Islet precursor cell (in vitro differentiated cells): ENCODE data around the gene DPH7.
"Not testable (repeated sequence)": the region's sequence is repeated elsewhere in the genome, so short reads cannot be mapped to it uniquely, and the experiment has no call there.

Experiments
- DNase-seq: peaks from one replicate; pipeline ENCODE4 v3.0.0-alpha.2; 2018

DPH7 gene

DNA sequence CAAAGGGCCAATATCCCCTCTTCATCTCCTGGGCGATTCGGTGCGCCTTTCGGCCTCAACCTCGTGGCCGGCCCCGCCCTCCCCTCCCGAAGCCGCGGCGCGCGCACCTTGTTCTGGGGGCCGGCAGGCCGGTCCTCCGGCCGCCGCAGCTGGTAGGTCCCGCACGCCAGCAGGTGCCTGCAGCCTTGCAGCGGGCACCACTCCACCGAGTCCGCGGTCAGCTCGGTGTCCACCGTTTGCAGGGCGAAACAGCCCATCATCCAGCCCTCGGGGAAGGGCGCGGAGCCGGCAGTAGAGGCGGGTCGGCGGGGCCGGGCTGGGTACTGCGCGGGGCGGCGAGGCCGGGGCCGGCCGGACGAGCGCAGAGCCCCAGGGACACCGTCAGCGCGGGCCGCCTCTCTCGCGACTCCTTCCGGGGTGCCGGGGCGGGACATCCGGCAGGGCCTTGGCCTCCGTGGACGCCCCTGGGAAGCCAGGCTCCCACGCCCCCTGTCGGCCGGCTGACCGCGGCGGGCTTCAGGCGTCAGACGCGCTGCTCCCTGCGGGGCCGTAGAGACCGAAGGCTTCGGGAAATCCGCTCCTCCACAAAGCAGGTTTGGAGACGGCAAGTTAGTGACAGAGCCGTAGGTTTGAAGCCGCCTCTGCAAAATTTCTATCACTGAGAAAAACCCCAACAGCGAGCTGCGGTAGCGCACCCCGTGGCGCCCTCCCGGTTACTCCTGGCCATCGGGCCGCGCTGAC lies at the start of gene DPH7:
DPH7 (minus strand) TSS at position 408 of the 741 bp plus-strand sequence; CDS start at position 260, 148 bp downstream.
- DNase-seq, result peak; percentile 96

DNA sequence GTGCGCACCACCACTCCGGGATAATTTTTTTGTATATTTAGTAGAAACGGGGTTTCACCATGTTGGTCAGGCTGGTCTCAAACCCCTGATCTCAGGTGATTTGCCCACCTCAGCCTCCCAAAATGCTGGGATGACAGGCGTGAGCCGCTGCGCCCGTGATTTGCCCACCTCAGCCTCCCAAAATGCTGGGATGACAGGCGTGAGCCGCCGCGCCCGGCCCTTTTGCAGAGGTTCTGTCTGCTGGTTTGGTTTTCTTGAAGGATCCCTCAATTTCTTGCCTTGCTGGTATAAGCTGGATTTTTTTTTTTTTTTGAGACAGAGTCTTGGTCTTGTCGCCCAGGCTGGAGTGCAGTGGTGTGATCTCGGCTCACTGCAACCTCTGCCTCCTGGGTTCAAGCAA lies 48.7 kb upstream of the DPH7 start:
- DNase-seq, result not testable (repeated sequence)

DNA sequence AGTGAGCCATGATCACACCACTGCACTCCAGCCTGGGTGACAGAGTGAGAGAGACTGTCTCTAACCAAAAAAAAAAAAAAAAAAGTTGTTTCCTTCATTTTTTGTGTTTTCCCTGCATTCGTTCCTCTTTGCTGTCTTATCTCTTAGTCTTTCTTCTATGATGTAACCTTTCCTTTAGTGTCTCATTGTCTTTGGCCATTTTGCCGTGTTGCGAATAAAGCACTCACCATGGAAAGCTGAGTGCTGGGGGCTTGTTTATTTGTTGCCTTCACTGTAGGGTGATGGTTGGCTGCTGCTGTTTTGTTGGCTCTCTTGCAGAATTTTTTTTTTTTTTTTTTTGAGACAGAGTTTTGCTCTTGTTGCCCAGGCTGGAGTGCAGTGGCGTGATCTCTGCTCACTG lies 47.7 kb upstream of the DPH7 start:
- no peak for DNase-seq

DNA sequence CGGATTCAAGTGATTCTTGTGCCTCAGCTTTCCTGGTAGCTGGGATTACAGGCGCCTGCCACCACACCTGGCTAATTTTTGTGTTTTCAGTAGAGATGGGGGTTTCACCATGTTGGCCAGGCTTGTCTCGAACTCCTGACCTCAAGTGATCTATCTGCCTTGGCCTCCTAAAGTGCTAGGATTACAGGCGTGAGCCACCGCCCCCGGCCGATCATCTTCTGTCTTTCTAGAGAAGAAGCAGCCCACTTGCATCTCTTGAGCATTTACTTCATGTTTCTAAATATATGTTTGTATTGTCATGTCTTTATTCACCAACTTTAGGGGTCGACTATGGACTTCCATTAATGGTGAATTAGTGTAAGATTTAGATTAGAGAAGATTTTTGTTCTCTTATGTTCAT lies 43.5 kb upstream of the DPH7 start:
- not testable (repeated sequence) for DNase-seq

DNA sequence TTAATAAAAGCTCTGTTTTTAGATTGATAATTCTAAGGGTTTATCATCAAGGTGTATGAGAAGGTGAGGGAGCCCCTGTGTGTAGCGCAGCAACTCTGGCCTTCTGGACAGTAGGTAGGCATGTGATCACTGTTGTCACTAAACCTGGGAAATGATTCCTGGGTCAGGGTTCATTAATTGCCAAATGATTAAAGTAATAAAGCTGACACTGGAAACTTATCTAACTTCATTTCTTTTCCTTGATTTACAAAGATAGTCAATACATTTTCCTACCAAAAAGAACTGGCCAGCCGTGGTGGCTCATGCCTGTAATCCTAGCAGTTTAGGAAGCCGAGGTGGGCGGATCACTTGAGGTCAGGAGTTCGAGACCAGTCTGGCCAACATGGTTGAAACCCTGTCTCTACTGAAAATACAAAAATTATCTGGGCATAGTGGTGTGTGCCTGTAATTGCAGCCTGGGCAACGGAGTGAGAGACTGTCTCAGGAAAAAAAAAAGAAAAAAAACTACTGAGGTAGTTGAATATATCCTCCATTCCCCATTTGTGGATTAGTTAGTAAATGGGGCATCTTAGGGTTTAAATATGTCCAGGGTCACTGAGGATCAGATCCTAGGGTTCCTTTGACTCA lies 42.5 kb upstream of the DPH7 start:
- DNase-seq, result no peak

DNA sequence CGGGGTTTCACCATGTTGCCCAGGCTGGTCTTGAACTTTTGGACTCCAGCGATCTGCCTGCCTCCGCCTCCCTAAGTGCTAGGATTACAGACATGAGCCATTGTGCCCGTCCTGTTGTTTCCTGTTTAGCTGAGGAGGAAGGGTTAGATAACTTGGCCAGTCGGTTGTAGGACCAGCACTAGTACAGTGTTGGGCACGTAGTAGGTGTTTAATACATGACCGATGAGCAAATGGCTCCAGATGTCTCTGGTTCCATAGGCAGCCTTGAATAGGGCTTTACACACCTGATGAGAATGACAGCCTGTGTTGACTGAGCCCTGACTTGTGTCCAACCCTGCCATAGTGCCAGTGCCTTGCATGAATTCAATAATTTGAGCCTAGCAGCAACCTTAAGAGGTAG lies 41.9 kb upstream of the DPH7 start:
- no peak for DNase-seq

DNA sequence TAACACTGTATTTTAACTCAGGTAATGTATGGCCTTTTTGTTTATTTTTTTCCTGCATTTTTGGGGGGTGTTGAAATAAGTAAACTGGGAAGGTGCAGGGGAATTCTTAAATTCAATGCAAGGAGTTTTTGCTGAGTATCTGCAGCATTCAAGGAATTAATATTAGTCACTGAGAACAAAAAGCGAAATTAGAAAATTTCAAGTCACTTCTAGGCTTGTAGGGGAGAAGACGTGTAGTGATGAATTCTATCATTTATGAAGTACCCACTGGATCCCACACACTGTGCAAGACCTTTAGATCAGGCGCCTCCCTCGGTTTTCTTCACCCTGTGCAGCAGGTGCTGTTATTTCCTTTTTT lies 41.3 kb upstream of the DPH7 start:
- DNase-seq, result no peak

DNA sequence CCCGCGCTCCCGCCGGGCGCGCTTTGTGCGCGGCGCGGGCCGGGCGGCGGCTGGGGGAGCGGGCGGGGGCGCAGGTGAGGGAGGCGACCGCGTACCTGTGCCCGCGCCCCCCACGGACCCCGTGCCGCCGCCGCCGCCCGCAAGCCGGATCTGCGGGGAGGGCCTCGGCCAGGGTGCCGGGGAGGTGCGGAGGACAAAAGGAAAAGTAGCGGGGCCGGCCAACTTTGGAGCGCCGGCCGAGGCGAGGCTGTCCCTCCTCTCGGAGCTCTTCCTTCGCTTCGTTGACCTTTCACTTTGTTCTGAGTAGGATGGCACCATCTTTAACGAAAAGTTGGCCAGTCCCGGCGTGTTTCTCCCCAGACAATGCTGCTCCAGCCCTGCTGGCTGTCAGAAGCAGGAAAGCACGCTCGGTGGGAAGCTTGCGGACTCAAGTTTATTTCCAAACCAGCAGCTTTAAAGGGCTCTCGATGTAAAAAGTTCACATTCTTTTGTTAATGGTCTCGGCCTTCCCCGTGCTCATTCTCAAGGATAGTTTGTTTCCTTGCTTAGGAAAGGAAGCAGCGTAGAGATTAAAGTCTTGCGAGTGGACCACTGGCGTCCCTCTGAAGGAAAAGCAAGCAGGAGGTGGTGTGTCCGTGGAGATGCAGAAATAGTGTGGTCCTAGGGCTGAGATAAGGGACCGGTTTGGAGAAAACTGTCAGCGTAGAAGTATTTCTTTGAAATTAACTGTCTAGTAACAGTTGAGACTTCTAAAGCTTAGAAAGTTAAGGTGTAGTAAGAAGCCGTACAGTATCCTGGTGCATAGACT lies 40.7 kb upstream of the DPH7 start:
- DNase-seq, result no peak

DNA sequence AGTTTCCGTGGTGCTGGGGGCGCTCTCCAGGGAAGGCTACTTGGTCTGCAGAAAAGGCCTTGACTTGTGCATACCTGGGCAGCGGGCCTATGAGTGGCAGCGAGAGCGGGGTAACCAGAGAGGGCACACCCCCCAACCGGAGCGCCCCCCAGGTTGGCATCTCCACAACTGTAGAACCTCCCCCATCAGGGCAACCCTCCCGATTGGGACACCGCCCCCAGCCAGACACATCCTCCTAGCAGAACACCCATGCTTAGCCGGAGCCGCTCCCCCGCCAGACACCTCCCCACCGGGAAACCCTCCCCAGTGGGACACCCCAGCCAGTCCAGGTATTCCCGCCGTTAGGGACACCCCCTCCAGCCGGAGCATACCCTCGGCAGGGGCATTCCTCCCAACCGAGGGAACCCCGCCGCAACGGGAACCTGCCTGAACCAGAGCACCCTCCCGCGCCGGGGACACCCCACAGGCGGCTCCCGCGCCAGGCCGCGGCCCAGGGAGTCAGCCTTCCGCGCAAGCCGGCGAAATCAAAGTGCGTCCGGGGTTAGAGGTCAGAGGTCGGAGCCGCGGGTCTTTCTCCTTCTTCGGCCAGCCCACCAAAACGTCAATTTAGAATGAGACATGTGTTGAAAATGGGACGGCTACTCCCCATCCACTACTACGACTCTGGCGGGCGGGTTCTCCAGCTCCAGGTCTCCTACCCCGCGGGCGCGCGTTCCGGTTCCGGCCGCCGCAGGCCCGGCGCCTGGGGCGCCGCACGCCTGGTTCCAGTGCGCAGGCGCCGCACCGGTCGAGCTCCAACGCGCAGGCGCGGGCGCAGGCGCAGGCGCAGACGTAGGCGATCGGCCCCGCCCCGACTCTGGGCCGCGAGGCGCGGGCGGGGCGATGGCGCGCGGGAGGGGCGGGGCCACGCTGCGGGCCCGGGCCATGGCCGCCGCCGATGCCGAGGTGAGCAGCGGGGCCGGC lies 39.7 kb upstream of the DPH7 start, which contains the start of gene EHMT1:
EHMT1 (plus strand) TSS at position 901 of the 963 bp plus-strand sequence; CDS start at position 925, 24 bp downstream.
- DNase-seq, result peak; percentile 88

DNA sequence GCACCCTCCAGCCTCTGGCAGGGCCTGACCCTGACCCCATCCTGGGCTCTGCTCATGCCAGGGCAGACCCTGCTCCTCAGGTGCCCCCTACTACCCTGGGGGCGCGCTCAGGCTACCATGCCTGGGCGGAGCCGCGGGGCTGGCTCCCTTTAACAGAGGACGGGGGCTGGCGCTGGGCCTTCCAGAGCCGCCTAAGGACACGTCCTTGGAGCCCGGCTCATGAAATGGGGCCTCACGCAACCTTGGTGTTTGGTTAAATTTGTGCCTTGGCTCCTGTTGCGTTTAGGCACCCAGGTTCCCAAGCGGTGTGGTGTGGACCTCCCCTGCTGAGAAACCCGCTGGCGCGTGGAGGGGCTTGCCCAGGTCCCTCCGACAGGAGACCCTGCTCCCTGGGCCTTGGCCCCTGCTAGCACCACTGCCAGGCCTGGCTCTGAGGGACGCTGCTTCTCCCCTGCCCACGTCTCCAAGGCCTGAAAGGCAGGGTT lies 36.7 kb upstream of the DPH7 start:
- no peak for DNase-seq

DNA sequence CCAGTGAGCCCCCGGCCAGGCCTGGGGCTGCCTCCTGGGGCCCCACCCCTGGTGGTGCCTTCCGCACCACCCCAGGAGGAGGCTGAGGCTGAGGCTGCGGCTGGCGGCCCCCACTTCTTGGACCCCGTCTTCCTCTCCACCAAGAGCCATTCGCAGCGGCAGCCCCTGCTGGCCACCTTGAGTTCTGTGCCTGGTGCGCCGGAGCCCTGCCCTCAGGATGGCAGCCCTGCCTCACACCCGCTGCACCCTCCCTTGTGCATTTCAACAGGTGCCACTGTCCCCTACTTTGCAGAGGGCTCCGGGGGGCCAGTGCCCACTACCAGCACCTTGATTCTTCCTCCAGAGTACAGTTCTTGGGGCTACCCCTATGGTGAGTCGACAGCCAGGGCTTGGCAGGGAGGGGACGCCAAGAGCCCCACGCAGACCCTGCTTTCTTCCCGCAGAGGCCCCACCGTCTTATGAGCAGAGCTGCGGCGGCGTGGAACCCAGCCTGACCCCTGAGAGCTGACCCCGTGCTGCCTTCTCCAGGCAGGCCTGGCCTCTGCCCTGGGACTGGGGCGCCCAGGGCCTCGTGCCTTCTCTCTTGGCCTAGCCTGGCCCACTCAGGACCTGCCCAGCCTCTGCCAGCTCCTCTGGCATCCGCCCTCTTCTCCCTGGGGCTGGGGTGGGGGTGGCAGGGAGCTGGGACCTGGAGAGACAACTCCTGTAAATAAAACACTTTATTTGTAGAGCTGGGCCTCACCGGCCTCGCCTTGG lies 36.1 kb upstream of the DPH7 start:
- no peak for DNase-seq

DNA sequence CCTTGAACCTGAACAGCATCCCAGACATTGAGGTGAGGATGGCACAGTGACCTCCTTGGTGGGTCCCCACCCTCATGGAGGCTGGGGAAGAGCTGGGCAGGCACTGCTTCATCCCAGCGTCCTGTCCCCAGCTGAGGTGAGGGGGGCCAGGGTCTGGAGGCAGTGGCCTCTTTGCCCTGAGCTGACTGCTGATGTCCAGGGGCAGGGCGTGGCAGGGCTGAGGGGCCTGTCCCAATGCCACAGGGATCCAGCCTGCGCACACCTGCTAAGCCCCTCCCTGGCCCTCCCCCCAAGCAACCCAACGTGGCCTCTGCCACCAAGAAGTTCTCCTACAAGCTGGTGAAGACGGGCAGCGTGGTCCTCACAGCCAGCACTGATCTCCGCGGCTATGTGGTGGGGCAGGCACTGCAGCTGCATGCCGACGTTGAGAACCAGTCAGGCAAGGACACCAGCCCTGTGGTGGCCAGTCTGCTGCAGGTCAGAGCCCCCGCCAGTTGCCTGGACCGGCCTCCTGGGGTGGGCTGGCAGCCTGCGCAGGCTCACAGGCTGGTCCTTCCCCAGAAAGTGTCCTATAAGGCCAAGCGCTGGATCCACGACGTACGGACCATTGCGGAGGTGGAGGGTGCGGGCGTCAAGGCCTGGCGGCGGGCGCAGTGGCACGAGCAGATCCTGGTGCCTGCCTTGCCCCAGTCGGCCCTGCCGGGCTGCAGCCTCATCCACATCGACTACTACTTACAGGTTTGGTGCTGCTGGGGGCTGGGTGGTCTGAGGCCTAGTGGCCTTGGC lies 35.2 kb upstream of the DPH7 start:
- no peak for DNase-seq

DNA sequence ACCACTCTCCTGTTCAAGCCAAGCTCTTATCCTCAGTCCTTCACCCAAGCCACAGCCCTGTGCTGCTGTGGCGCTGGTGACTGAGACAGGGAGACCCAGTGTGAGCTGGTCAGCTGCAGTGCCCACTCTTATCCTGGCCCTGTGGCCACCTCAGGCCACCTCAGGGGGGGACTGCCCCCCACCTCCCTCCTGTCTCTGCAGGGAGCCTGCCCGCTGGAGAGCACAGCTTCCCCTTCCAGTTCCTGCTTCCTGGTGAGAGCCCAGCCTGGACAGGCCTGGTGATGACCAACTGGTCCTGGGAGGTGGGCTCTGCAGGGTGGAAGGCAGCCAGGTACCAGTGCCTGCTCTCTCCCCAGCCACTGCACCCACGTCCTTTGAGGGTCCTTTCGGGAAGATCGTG lies 34.5 kb upstream of the DPH7 start:
- DNase-seq, result no peak

DNA sequence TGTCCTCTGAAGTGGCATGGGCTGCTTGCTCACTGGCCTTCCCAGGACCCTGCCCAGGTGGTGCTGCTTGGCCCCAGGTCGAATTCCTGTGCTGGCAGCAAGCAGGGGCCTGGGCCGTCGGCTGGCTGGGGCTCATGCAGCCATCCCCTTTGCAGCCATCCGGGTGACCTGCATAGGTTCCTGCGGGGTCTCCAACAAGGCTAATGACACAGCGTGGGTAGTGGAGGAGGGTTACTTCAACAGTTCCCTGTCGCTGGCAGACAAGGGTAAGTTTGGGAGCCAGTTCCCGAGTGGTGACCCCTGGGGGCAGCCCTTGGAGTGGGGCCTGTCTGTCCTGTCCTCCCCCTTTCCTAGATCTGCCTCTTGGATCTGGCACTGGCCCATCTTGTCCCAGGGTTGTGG lies 34.0 kb upstream of the DPH7 start:
- DNase-seq, result no peak

DNA sequence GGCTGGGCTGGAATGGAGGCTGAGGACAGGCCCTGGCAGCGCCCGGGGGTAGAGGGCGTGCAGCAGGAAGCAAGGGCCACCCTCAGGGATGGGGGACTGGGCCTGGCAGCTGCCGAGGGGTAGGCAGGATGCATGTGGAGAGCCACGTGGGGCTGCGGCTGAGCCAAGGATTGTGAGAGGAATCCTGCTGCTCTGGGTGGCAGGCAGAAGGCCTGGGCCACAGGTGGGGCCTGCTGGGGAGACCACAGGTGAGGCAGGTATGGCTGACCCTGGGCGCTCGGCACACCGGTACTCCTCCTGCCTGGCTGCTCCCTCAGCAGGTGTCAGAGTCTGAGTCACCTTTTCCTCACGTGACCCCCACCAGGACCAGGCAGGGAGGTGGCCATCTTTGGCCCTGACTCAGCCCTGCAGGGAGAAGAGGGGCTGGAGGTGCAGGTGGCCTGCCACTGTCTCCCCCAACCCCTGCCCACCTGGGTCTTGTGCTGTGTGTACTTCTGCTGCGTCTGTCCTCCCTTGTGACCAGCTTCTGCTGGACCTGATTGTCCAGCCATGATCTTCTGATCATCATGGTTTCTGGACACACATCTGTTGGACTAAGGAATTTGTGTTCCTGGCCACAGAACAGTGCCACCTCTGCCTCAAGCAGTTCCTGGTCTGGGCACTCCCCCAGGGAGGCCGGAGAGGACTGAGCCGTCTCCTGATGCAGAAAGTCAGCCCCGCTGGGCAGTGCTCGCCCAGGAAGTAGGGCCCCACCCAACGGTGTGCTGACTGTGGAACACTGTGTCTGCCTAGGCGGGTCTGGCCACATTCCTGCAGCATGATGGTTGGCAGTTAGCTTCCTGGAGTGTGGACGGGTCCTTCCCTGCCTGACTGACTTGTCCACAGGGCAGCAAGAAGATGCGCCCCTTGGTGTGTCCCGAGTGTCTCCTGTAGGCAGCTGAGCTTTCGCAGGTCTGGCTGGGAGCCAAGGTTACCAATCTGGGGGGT lies 33.2 kb upstream of the DPH7 start:
- DNase-seq, result peak; percentile 98

DNA sequence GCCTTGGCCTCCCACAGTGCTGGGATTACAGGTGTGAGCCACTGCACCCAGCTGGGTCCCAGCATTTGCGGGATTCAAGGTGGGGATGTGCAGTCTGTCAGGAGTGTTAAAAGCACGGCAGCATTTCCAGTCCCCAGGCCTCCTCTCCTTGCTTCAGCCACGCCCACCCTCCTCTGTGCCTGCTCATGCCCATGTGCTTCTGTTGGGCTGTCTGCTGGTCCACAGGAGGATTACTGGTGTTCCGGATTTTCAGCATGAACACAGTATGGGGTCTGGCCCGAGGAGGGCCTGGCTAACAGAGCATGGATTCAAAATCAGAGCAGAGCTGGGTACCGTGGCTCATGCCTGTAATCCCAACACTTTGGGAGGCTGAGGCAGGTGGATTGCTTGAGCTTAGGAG lies 32.2 kb upstream of the DPH7 start:
- DNase-seq, result no peak

DNA sequence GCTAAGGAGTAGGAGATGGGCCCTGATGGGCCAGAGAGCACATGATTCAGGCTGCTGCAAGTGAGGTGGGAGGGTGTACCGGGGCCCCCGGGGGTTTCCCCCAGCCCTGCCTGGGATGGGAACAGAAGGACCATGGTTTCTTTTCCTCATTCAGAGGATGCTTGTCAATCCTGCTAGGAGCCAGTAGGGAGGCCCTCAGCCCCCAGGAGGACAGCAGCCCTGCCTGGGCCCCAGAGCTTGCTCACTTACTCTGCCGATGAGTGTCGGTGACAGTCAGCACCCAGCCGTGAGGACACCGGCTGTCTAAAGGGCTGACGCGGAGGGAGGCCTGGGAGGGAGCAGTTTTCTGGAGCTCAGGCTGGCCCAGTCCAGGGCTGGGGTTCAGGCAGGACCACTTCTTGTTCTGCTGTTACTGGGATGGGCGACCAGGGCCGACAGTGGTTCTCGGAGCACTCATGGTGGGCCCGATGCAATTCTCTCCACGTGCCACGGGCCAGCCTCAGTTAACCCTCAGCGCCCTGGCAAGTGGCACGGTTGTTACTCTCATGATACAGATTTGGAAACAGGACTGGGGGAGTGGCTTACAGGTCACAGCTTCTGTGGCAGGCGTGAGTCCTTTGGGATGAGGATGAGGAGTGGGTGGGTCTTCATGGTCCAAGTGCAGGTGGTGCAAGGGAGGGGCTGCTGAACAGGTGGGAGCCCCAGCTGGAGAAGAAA lies 28.6 kb upstream of the DPH7 start:
- DNase-seq, result no peak

DNA sequence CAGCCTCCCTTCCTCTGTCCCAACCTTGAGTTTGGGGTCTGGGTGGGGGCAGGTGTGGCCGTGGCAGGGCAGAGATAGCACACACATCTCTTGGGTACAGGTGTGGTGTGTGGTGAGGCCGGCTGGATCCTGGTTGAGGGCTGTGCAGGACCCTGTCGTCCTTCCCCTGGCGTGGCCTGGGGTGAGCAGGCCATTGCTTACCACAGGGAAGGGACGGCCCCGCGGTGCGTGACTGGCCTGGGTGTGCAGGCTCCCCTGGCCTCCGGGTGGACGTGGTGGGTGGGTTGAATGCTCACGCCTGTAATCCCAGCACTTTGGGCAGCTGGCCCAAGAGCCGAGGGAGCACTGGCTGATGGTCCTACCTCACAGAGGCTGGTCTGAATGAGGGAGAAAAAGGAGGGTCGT lies 28.0 kb upstream of the DPH7 start:
- DNase-seq, result no peak
